MCF 10A (cell line): ENCODE measurements around the gene GALNT13. TPM values are rescaled to one million over a fixed set of nuclear protein-coding genes. Genes with fewer than 3 reads are reported as not detected.

Experiments
- BruUV-seq: library from RNA; stranded (reverse); fragments of 400-500 nt; replicated peaks from 2 replicates; lab custom pipeline; 2021; lab: Mats Ljungman, UMichigan
- CTCF ChIA-PET: fragments of 300-600 bp; sonication (Branson Sonifier 250); formaldehyde crosslinking; extraction: SDS; loops from one replicate; lab custom pipeline; 2021; ENCODE audit warnings: antibody characterized with exemption, inconsistent platforms; lab: Yijun Ruan, JAX
- POLR2A ChIA-PET: fragments of 300-600, 350-650 bp; sonication (Branson Sonifier 250); formaldehyde crosslinking; extraction: SDS; loops from one replicate; lab custom pipeline; 2020; ENCODE audit warnings: antibody characterized with exemption, inconsistent platforms; lab: Yijun Ruan, JAX
- DNase-seq: peaks from one replicate; pipeline ENCODE4 v3.0.0-alpha.2; 2018; ENCODE audit not compliant: unreplicated experiment
- H3K27ac Mint-ChIP-seq: one replicate; pipeline ENCODE4 v1.8.0; 2022; ENCODE audit warnings: mild to moderate bottlenecking, low read depth, mixed read lengths; ENCODE audit not compliant: unreplicated experiment
- H3K27me3 Mint-ChIP-seq: one replicate; pipeline ENCODE4 v1.8.0; 2022; ENCODE audit warnings: mixed read lengths; ENCODE audit not compliant: insufficient read depth, unreplicated experiment
- H3K36me3 Mint-ChIP-seq: one replicate; pipeline ENCODE4 v1.8.0; 2022; ENCODE audit warnings: mild to moderate bottlenecking, moderate library complexity, mixed read lengths; ENCODE audit not compliant: insufficient read depth, unreplicated experiment
- H3K4me1 Mint-ChIP-seq: one replicate; pipeline ENCODE4 v1.8.0; 2022; ENCODE audit warnings: mixed read lengths; ENCODE audit not compliant: insufficient read depth, unreplicated experiment
- H3K4me3 Mint-ChIP-seq: one replicate; pipeline ENCODE4 v1.8.0; 2022; ENCODE audit warnings: mild to moderate bottlenecking, moderate library complexity, mixed read lengths; ENCODE audit not compliant: unreplicated experiment
- H3K9me3 Mint-ChIP-seq: one replicate; pipeline ENCODE4 v1.8.0; 2022; ENCODE audit warnings: mixed read lengths; ENCODE audit not compliant: unreplicated experiment
- intact Hi-C: fragments of 100-400 bp; cut with micrococcal nuclease; formaldehyde crosslinking; loops from 2 replicates; pipeline ENCODE4 v1.14.1; 2022
- total RNA-seq: library from RNA; stranded (reverse); gene quantifications from 2 replicates; pipeline ENCODE4 v1.2.3, GENCODE V29; 2022
- TF ChIP-seq, protein P1 (sequence below): fragments of 200-600 bp; IDR thresholded peaks from one replicate; pipeline ENCODE4 v1.8.0; 2022; ENCODE audit warnings: antibody characterized with exemption, mild to moderate bottlenecking; ENCODE audit not compliant: unreplicated experiment

The GALNT13 gene
- total RNA-seq, 1 experiment from 2014 or later = 0.54 TPM

DNA sequence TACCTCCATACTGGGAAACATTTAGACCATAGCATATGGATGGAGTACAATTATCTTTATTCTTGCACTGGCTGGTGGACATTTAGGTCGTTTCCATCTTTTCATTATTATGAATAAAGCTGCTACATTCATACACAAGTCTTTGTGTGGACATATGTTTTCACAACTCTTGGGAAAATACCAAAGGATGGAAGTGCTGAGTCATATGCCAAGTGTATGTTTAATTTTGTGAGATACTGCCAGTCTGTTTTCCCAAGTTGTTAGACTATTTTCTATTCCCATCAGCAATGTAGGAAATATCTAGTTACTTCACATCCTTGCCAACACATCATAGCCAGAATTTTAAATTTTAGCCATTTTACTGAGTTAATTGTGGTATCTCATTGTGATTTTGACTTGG lies 91.5 kb downstream of the GALNT13 start:
- CTCF ChIA-PET = no interaction called here
- Mint-ChIP-seq H3K27me3 (no peaks in the 10 kb centered on the region), H3K4me3 (no peak overlapping the region), H3K9me3 (no peaks in the 10 kb centered on the region), H3K4me1 (peaks cover 12% of the 10 kb centered on the region), H3K27ac (no peak overlapping the region), H3K36me3 (no peaks in the 10 kb centered on the region)
- intact Hi-C loops = no loop called here
- DNase-seq = peak; percentile 40
- POLR2A ChIA-PET = no interaction called here
- BruUV-seq = no TSS peak
- TF ChIP-seq, protein P1, sequence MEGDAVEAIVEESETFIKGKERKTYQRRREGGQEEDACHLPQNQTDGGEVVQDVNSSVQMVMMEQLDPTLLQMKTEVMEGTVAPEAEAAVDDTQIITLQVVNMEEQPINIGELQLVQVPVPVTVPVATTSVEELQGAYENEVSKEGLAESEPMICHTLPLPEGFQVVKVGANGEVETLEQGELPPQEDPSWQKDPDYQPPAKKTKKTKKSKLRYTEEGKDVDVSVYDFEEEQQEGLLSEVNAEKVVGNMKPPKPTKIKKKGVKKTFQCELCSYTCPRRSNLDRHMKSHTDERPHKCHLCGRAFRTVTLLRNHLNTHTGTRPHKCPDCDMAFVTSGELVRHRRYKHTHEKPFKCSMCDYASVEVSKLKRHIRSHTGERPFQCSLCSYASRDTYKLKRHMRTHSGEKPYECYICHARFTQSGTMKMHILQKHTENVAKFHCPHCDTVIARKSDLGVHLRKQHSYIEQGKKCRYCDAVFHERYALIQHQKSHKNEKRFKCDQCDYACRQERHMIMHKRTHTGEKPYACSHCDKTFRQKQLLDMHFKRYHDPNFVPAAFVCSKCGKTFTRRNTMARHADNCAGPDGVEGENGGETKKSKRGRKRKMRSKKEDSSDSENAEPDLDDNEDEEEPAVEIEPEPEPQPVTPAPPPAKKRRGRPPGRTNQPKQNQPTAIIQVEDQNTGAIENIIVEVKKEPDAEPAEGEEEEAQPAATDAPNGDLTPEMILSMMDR = no peak

DNA sequence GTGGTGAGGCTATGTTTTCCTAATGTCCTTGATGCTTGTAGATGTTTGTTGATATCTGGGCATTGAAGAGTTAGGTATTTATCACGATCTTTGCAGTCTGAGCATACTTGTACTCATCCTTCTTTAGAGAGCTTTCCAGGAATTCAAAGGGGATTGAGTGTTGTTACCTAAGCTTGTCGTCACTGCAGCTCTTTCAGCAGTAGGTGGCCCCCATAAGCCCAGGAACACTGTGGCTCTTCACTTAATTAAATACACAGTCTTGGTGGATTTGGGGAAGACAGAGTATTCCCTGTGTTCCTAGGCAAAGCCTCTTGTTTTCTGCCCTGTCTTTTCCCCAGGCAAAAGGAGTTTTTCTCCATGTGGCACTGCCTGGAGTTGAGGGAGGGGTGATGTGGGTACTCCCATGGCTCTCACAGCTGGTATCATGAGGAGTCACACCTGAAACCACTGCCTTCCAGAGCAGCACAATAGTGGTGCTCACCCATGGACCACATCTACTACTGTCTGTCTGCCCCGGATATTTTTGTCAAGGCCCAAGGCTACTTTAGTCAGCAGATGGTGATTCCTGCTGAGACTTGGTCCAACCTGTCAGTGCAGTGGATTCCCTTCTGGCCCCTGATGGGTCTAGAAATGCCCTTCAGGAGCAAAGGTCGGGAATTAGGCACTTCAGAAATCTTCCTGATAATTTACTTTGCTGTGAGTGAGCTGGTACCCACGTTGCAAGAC lies 95.7 kb downstream of the GALNT13 start:
- CTCF ChIA-PET = no interaction called here
- no peaks in the 10 kb centered on the region for H3K9me3 Mint-ChIP-seq
- POLR2A ChIA-PET = no interaction called here
- intact Hi-C loops = no loop called here
- no peak overlapping the region for H3K27ac Mint-ChIP-seq
- H3K36me3 Mint-ChIP-seq = no peaks in the 10 kb centered on the region
- H3K4me3 Mint-ChIP-seq = no peak overlapping the region
- H3K27me3 Mint-ChIP-seq = no peaks in the 10 kb centered on the region
- TF ChIP-seq, protein P1 = no peak
- no peak for DNase-seq
- peaks cover 7% of the 10 kb centered on the region for H3K4me1 Mint-ChIP-seq
- BruUV-seq = no TSS peak

DNA sequence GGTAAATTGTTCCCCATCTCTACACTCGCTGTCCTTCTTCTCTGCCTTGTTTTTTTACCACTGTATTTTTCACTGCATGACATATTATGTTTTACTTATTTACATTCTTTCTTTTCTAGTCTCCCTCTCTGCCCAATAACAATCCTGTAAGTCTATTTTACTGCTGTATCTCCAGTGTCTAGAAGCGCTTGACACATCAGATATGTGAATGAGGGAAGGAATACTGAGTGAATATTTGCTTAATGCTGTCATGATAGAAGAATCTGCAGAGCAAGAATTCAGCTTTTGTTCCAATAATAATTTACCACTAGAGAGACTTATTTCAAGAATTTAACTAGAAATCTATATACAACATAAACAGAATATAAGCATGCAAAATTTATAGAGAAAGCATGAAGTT lies 99.5 kb downstream of the GALNT13 start:
- CTCF ChIA-PET = no interaction called here
- no peak overlapping the region for H3K27ac Mint-ChIP-seq

DNA sequence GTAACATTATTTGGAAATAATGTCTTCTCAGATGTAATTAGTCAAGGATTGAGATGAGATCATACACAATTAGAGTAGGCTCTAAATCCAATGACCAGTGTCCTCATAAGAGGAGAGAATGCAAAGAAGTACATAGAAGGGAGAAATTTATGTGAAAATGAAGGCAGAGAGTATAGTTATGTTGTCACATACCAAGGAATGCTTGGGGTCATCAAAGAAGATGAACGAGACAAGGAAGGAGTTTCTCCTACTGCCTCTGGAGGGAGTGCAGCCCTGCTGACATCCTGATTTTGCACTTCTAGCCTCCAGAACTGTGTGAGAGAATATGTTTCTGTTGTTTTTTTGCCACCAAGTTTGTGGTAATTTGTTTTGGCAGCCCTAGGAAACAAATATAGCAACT lies 100.1 kb downstream of the GALNT13 start:
- Mint-ChIP-seq H3K27ac (no peak overlapping the region), H3K27me3 (no peaks in the 10 kb centered on the region), H3K9me3 (no peaks in the 10 kb centered on the region), H3K4me1 (no peaks in the 10 kb centered on the region), H3K4me3 (no peak overlapping the region), H3K36me3 (no peaks in the 10 kb centered on the region)
- ChIA-PET CTCF (no interaction called here), POLR2A (no interaction called here)
- no peak for DNase-seq
- intact Hi-C loops = no loop called here
- TF ChIP-seq, protein P1 = no peak
- BruUV-seq = no TSS peak

More for the DNA sequence above, 99.5 kb downstream of the GALNT13 start:
- Mint-ChIP-seq H3K4me3 (no peak overlapping the region), H3K9me3 (no peaks in the 10 kb centered on the region), H3K36me3 (no peaks in the 10 kb centered on the region), H3K27me3 (no peaks in the 10 kb centered on the region), H3K4me1 (no peaks in the 10 kb centered on the region)
- intact Hi-C loops = no loop called here
- TF ChIP-seq, protein P1 = no peak
- DNase-seq = no peak
- no TSS peak for BruUV-seq
- POLR2A ChIA-PET = no interaction called here
